Astrocyte (in vitro differentiated cells and primary cell): ENCODE data around the gene FCN3. TPM values are rescaled to one million over a fixed set of nuclear protein-coding genes. Genes with fewer than 3 reads are reported as not detected.

Experiments
- DNase-seq: peaks from one replicate; pipeline ENCODE4 v3.0.0-alpha.2; 2010; ENCODE audit warnings: low read depth
- FAIRE-seq: peaks from 2 replicates; lab custom pipeline; 2011; peaks lifted over from hg19 to GRCh38; lab: Jason Lieb, UNC
- H2AFZ ChIP-seq: 2 replicates; pipeline ENCODE4 v1.6.0; 2012; ENCODE audit warnings: low read depth, low read length, inconsistent platforms
- H3K27ac ChIP-seq: 2 replicates; pipeline ENCODE4 v1.5.1; 2011; ENCODE audit warnings: low read depth, low read length, inconsistent platforms
- H3K27me3 ChIP-seq: 2 replicates; pipeline ENCODE4 v1.6.0; 2011; ENCODE audit warnings: low read length, inconsistent platforms; ENCODE audit not compliant: insufficient read depth
- H3K36me3 ChIP-seq: 2 replicates; pipeline ENCODE4 v1.5.1; 2011; ENCODE audit warnings: low read length, inconsistent platforms; ENCODE audit not compliant: insufficient read depth
- H3K4me1 ChIP-seq: 2 replicates; pipeline ENCODE4 v1.5.1; 2011; ENCODE audit warnings: low read length, inconsistent platforms; ENCODE audit not compliant: insufficient read depth
- H3K4me2 ChIP-seq: 2 replicates; pipeline ENCODE4 v1.6.0; 2012; ENCODE audit warnings: low read length, inconsistent platforms
- H3K4me3 ChIP-seq: 2 replicates; pipeline ENCODE4 v1.5.1; 2011; ENCODE audit warnings: low read depth, mild to moderate bottlenecking, low read length, inconsistent platforms; ENCODE audit not compliant: insufficient read depth
- H3K79me2 ChIP-seq: 2 replicates; pipeline ENCODE4 v1.6.0; 2012; ENCODE audit warnings: mild to moderate bottlenecking, low read length, inconsistent platforms; ENCODE audit not compliant: insufficient read depth
- H3K9ac ChIP-seq: 2 replicates; pipeline ENCODE4 v1.6.0; 2012; ENCODE audit warnings: mild to moderate bottlenecking, low read length, inconsistent platforms
- H3K9me3 ChIP-seq: 2 replicates; pipeline ENCODE4 v1.5.1; 2012; ENCODE audit warnings: low read depth, mild to moderate bottlenecking, low read length, inconsistent platforms; ENCODE audit not compliant: insufficient read depth
- H4K20me1 ChIP-seq: 2 replicates; pipeline ENCODE4 v1.6.0; 2012; ENCODE audit warnings: low read length, inconsistent platforms; ENCODE audit not compliant: insufficient read depth
- H3K27ac Mint-ChIP-seq: one replicate; pipeline ENCODE4 v1.8.0; 2021; ENCODE audit warnings: mild to moderate bottlenecking, mixed read lengths; ENCODE audit not compliant: unreplicated experiment
- H3K27me3 Mint-ChIP-seq: one replicate; pipeline ENCODE4 v1.8.0; 2021; ENCODE audit warnings: low read depth, mixed read lengths; ENCODE audit not compliant: unreplicated experiment
- H3K36me3 Mint-ChIP-seq: one replicate; pipeline ENCODE4 v1.8.0; 2021; ENCODE audit warnings: low read depth, mixed read lengths; ENCODE audit not compliant: unreplicated experiment
- H3K4me1 Mint-ChIP-seq: one replicate; pipeline ENCODE4 v1.8.0; 2021; ENCODE audit warnings: low read depth, mixed read lengths; ENCODE audit not compliant: unreplicated experiment
- H3K4me3 Mint-ChIP-seq: one replicate; pipeline ENCODE4 v1.8.0; 2021; ENCODE audit warnings: mild to moderate bottlenecking, moderate library complexity, mixed read lengths; ENCODE audit not compliant: unreplicated experiment
- H3K9me3 Mint-ChIP-seq: one replicate; pipeline ENCODE4 v1.8.0; 2021; ENCODE audit warnings: mild to moderate bottlenecking, mixed read lengths; ENCODE audit not compliant: unreplicated experiment
- EZH2 ChIP-seq: IDR thresholded peaks from 2 replicates; pipeline ENCODE4 v1.6.1; 2012; ENCODE audit warnings: mild to moderate bottlenecking, low read length, inconsistent platforms; ENCODE audit not compliant: insufficient read depth
- total RNA-seq: library from RNA; stranded (reverse); gene quantifications from 2 replicates; pipeline ENCODE4 v1.2.1, GENCODE V29; 2021
- TF ChIP-seq, protein P1 (sequence below): IDR thresholded peaks from 2 replicates; pipeline ENCODE4 v1.5.1; 2011; ENCODE audit warnings: low read depth, mild to moderate bottlenecking, inconsistent platforms, low read length, moderate library complexity; ENCODE audit not compliant: insufficient read depth

Gene FCN3
- total RNA-seq, 1 donor from 2014 or later: not detected

GRCh38 chr1:27392778-27393635 is 18.4 kb upstream of the FCN3 start:
- Mint-ChIP-seq H3K27me3 (peaks cover 33% of the 10 kb centered on the region), H3K27ac (no peak overlapping the region), H3K9me3 (no peaks in the 10 kb centered on the region), H3K4me3 (peak overlapping the region; percentile 83), H3K36me3 (no peaks in the 10 kb centered on the region), H3K4me1 (peaks cover 7% of the 10 kb centered on the region)
- Histone ChIP-seq H3K4me2 (peak overlapping the region; percentile 93), H3K36me3 (no peaks in the 10 kb centered on the region), H3K9ac (peak overlapping the region; percentile 89), H3K4me1 (peaks cover 26% of the 10 kb centered on the region), H3K27me3 (peaks cover 5% of the 10 kb centered on the region), H3K79me2 (no peaks in the 10 kb centered on the region), H3K4me3 (peak overlapping the region; percentile 72), H3K27ac (peak overlapping the region; percentile 84), H3K9me3 (no peaks in the 10 kb centered on the region), H2AFZ (peak overlapping the region; percentile 75), H4K20me1 (peaks cover 5% of the 10 kb centered on the region)
- FAIRE-seq (no peak), DNase-seq (no peak)
- TF ChIP-seq, protein P1, sequence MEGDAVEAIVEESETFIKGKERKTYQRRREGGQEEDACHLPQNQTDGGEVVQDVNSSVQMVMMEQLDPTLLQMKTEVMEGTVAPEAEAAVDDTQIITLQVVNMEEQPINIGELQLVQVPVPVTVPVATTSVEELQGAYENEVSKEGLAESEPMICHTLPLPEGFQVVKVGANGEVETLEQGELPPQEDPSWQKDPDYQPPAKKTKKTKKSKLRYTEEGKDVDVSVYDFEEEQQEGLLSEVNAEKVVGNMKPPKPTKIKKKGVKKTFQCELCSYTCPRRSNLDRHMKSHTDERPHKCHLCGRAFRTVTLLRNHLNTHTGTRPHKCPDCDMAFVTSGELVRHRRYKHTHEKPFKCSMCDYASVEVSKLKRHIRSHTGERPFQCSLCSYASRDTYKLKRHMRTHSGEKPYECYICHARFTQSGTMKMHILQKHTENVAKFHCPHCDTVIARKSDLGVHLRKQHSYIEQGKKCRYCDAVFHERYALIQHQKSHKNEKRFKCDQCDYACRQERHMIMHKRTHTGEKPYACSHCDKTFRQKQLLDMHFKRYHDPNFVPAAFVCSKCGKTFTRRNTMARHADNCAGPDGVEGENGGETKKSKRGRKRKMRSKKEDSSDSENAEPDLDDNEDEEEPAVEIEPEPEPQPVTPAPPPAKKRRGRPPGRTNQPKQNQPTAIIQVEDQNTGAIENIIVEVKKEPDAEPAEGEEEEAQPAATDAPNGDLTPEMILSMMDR: no peak
- TF ChIP-seq EZH2: no peak

DNA sequence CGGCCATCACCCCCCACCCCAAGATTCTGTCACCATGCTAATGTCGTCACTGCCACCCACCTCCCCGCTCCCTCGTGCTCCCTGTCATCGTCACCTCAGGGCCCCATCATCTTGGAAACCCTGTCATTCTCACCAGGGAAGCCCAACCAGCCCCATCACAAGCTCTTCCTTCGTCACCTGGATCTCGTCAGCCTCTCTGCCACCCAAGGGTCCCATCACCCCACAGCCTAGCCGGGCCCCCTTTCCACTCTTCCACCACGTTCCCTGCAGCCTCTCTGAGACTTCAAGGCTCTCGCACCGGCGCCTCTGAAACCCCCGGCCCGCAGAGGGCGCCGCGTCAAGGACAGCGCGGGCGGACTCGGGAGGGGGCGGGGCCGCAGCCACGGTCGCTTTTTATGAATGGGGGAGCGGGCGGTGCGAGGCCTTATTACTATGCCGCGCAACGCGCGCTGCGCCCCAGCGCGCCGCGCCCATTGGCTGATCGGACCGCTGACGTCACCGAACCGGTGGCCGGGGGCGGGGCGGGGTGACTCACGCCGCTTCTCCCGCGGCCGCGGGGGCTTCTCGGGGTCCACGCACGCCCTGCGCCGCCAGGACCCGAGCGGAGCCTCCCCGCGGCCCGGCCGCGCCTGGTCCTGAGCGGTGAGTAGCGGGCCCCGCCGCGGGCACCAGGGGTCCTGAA is 17.6 kb upstream of the FCN3 start, which contains the start of gene GPR3:
TSS of gene GPR3 (plus strand) at position 527 of the 682 bp plus-strand sequence. CDS start 1,177 bp downstream, outside the sequence.
- H3K9ac ChIP-seq: peak within 1 kb of the TSS; percentile 89
- peaks cover 5% of the 10 kb centered on the region for H4K20me1 ChIP-seq
- peaks cover 26% of the 10 kb centered on the region for H3K4me1 ChIP-seq
- Mint-ChIP-seq H3K9me3 (no peaks in the 10 kb centered on the region), H3K27ac (peak within 1 kb of the TSS; percentile 87), H3K4me1 (peaks cover 7% of the 10 kb centered on the region), H3K27me3 (peaks cover 34% of the 10 kb centered on the region), H3K4me3 (peak within 1 kb of the TSS; percentile 83), H3K36me3 (no peaks in the 10 kb centered on the region)
- peak; percentile 70 for DNase-seq
- peak within 1 kb of the TSS; percentile 93 for H3K4me2 ChIP-seq
- no peaks in the 10 kb centered on the region for H3K9me3 ChIP-seq
- FAIRE-seq: no peak
- TF ChIP-seq EZH2: no peak
- TF ChIP-seq, protein P1: no peak
- no peaks in the 10 kb centered on the region for H3K79me2 ChIP-seq
- H2AFZ ChIP-seq: peak within 1 kb of the TSS; percentile 84
- no peaks in the 10 kb centered on the region for H3K36me3 ChIP-seq
- peaks cover 5% of the 10 kb centered on the region for H3K27me3 ChIP-seq
- H3K4me3 ChIP-seq: peak within 1 kb of the TSS; percentile 72
- peak within 1 kb of the TSS; percentile 84 for H3K27ac ChIP-seq
